Caco-2 (cell line): Measurements from ENCODE around the gene LCLAT1. TPM values are rescaled to one million over a fixed set of nuclear protein-coding genes. Genes with fewer than 3 reads are reported as not detected.

Source experiments
- BruUV-seq: library from RNA; stranded (reverse); fragments of 400-500 nt; replicated peaks from 2 replicates; lab custom pipeline; 2021; lab: Mats Ljungman, UMichigan
- CTCF ChIA-PET: fragments of 300-600 bp; sonication (Branson Sonifier 250); formaldehyde crosslinking; loops from one replicate; lab custom pipeline; 2022; ENCODE audit warnings: antibody characterized with exemption; lab: Charles Lee
- POLR2A ChIA-PET: fragments of 300-600 bp; sonication (Branson Sonifier 250); formaldehyde crosslinking; loops from one replicate; lab custom pipeline; 2022; ENCODE audit warnings: antibody characterized with exemption; lab: Charles Lee
- DNase-seq, 2 experiments: peaks; one replicate each; pipeline versions ENCODE4 v3.0.0 to v3.0.0-alpha.2; 2020 to 2022
- H3K27me3 ChIP-seq: replicated peaks from 2 replicates; pipeline ENCODE4 v1.6.0; 2011; ENCODE audit warnings: low read length; ENCODE audit not compliant: control insufficient read depth, insufficient read depth
- H3K36me3 ChIP-seq: 2 replicates; pipeline ENCODE4 v1.5.1; 2011; ENCODE audit warnings: low read length; ENCODE audit not compliant: control insufficient read depth, insufficient read depth
- H3K4me1 ChIP-seq: fragments of 250-450 bp; sonication (Bioruptor Pico); 2 replicates; pipeline ENCODE4 v1.5.1; 2020; ENCODE audit warnings: mild to moderate bottlenecking
- H3K4me3 ChIP-seq: 2 replicates; pipeline ENCODE4 v1.5.1; 2011; ENCODE audit warnings: low read depth, mild to moderate bottlenecking, control low read depth, low read length
- H3K9me3 ChIP-seq: fragments of 250-450 bp; sonication (Bioruptor Pico); 2 replicates; pipeline ENCODE4 v1.5.1; 2020; ENCODE audit warnings: mild to moderate bottlenecking, moderate library complexity
- H3K27ac Mint-ChIP-seq: one replicate; pipeline ENCODE4 v1.8.0; 2022; ENCODE audit warnings: mixed read lengths; ENCODE audit not compliant: unreplicated experiment
- H3K27me3 Mint-ChIP-seq: one replicate; pipeline ENCODE4 v1.8.0; 2022; ENCODE audit warnings: mixed read lengths; ENCODE audit not compliant: insufficient read depth, unreplicated experiment
- H3K36me3 Mint-ChIP-seq: one replicate; pipeline ENCODE4 v1.8.0; 2022; ENCODE audit warnings: mild to moderate bottlenecking, mixed read lengths; ENCODE audit not compliant: insufficient read depth, unreplicated experiment
- H3K4me1 Mint-ChIP-seq: one replicate; pipeline ENCODE4 v1.8.0; 2022; ENCODE audit warnings: low read depth, mixed read lengths; ENCODE audit not compliant: unreplicated experiment
- H3K4me3 Mint-ChIP-seq: one replicate; pipeline ENCODE4 v1.8.0; 2022; ENCODE audit warnings: mild to moderate bottlenecking, moderate library complexity, mixed read lengths; ENCODE audit not compliant: unreplicated experiment
- H3K9me3 Mint-ChIP-seq: one replicate; pipeline ENCODE4 v1.8.0; 2022; ENCODE audit warnings: mixed read lengths; ENCODE audit not compliant: unreplicated experiment
- intact Hi-C: fragments of 100-400 bp; cut with micrococcal nuclease; formaldehyde crosslinking; loops from one replicate; pipeline ENCODE4 v1.10.0; 2022; ENCODE audit not compliant: unreplicated experiment
- total RNA-seq: library from RNA; stranded (reverse); gene quantifications from 2 replicates; pipeline ENCODE4 v1.2.3, GENCODE V29; 2022
- TF ChIP-seq, protein P1 (sequence below), 2 experiments: fragments of 200-600 bp in 1 of 2; IDR thresholded peaks; 1 replicate in 1 of 2; 2 replicates in 1 of 2; pipeline versions ENCODE4 v1.5.1 to v1.8.0; 2011 to 2022; ENCODE audit warnings: antibody characterized with exemption in 1 of 2, control low read depth in 1 of 2, inconsistent platforms in 1 of 2, low read depth in 1 of 2, low read length in 1 of 2, mild to moderate bottlenecking in 1 of 2, moderate library complexity in 1 of 2; ENCODE audit not compliant: insufficient read depth in 1 of 2, severe bottlenecking in 1 of 2, unreplicated experiment in 1 of 2

LCLAT1 gene
- total RNA-seq, 1 experiment from 2014 or later, result 52.2 TPM

GRCh38 chr2:30530346-30530745 lies 83.3 kb downstream of the LCLAT1 start:
- ChIA-PET CTCF (no interaction called here), POLR2A (no interaction called here)
- H3K36me3 Mint-ChIP-seq, result peaks cover 17% of the 10 kb centered on the region
- H3K4me3 ChIP-seq, result no peak overlapping the region
- no peaks in the 10 kb centered on the region; the same call in 1 of the 2 replicates for H3K9me3 ChIP-seq
- peaks cover 12% of the 10 kb centered on the region for H3K9me3 Mint-ChIP-seq
- intact Hi-C loops, result no loop called here
- no TSS peak for BruUV-seq
- no peak for DNase-seq
- no peaks in the 10 kb centered on the region for H3K36me3 ChIP-seq
- H3K27ac Mint-ChIP-seq, result no peak overlapping the region
- H3K27me3 ChIP-seq, result no peaks in the 10 kb centered on the region
- TF ChIP-seq, protein P1, sequence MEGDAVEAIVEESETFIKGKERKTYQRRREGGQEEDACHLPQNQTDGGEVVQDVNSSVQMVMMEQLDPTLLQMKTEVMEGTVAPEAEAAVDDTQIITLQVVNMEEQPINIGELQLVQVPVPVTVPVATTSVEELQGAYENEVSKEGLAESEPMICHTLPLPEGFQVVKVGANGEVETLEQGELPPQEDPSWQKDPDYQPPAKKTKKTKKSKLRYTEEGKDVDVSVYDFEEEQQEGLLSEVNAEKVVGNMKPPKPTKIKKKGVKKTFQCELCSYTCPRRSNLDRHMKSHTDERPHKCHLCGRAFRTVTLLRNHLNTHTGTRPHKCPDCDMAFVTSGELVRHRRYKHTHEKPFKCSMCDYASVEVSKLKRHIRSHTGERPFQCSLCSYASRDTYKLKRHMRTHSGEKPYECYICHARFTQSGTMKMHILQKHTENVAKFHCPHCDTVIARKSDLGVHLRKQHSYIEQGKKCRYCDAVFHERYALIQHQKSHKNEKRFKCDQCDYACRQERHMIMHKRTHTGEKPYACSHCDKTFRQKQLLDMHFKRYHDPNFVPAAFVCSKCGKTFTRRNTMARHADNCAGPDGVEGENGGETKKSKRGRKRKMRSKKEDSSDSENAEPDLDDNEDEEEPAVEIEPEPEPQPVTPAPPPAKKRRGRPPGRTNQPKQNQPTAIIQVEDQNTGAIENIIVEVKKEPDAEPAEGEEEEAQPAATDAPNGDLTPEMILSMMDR (IDR thresholded peaks at IDR 0.05; ENCODE audit: insufficient read depth in 1 of 2, low read depth in 1 of 2, low read length in 1 of 2, severe bottlenecking in 1 of 2, unreplicated experiment in 1 of 2), result no peak
- H3K4me3 Mint-ChIP-seq, result no peak overlapping the region
- 0 out of 2 replicates have a peak, but pooled peaks cover 6% of the 10 kb centered on the region for H3K4me1 ChIP-seq
- no peaks in the 10 kb centered on the region for H3K27me3 Mint-ChIP-seq
- no peaks in the 10 kb centered on the region for H3K4me1 Mint-ChIP-seq

- Histone ChIP-seq H3K36me3 (no peaks in the 10 kb centered on the region), H3K4me1 (peaks cover 6% of the 10 kb centered on the region), H3K4me3 (no peak overlapping the region), H3K9me3 (no peaks in the 10 kb centered on the region; the same call in 1 of the 2 replicates), H3K27me3 (no peaks in the 10 kb centered on the region)
- no TSS peak for BruUV-seq
- Mint-ChIP-seq H3K27ac (no peak overlapping the region), H3K4me1 (peaks cover 18% of the 10 kb centered on the region), H3K27me3 (no peaks in the 10 kb centered on the region), H3K36me3 (peaks cover 33% of the 10 kb centered on the region), H3K4me3 (no peak overlapping the region), H3K9me3 (peaks cover 15% of the 10 kb centered on the region)
- ChIA-PET CTCF (interaction anchor here (0.5 kb wide), 1 partner anchor 310 kb away, joined by 3 read pairs; no protein-coding TSS in a partner anchor), POLR2A (no interaction called here)
- DNase-seq, result no peak
- TF ChIP-seq, protein P1 (IDR thresholded peaks at IDR 0.05; ENCODE audit: insufficient read depth in 1 of 2, low read depth in 1 of 2, low read length in 1 of 2, severe bottlenecking in 1 of 2, unreplicated experiment in 1 of 2), result no peak
- intact Hi-C loops, result no loop called here
Observed at GRCh38 chr2:30541680-30542079, 94.6 kb downstream of the LCLAT1 start.

- no peak overlapping the region for H3K4me3 ChIP-seq
- H3K36me3 Mint-ChIP-seq, result peaks cover 12% of the 10 kb centered on the region
- no TSS peak for BruUV-seq
- no peak overlapping the region for H3K27ac Mint-ChIP-seq
- no peak overlapping the region for H3K4me3 Mint-ChIP-seq
- no peaks in the 10 kb centered on the region for H3K9me3 ChIP-seq
- no peak for DNase-seq
- POLR2A ChIA-PET, result no interaction called here
- no peaks in the 10 kb centered on the region for H3K9me3 Mint-ChIP-seq
- H3K36me3 ChIP-seq, result no peaks in the 10 kb centered on the region
- intact Hi-C loops, result loop anchor here (5.0 kb wide), 2 partner anchors 84 to 329 kb away; no protein-coding TSS in a partner anchor
- no peaks in the 10 kb centered on the region for H3K27me3 Mint-ChIP-seq
- peaks cover 44% of the 10 kb centered on the region for H3K4me1 ChIP-seq
- TF ChIP-seq, protein P1 (IDR thresholded peaks at IDR 0.05; ENCODE audit: insufficient read depth in 1 of 2, low read depth in 1 of 2, low read length in 1 of 2, severe bottlenecking in 1 of 2, unreplicated experiment in 1 of 2), result no peak
- H3K4me1 Mint-ChIP-seq, result peaks cover 51% of the 10 kb centered on the region
- no peaks in the 10 kb centered on the region for H3K27me3 ChIP-seq
- CTCF ChIA-PET, result no interaction called here
Observed at GRCh38 chr2:30545875-30546274, 98.8 kb downstream of the LCLAT1 start.
